Measurements from ENCODE around the gene PCBP3.
"Not testable (repeated sequence)": the region's sequence is repeated elsewhere in the genome, so short reads cannot be mapped to it uniquely, and the experiment has no call there.

The PCBP3 gene

GRCh38 chr21:45636459-45636858, 7.1 kb upstream of the PCBP3 start:
- DNase-seq: no peak

GRCh38 chr21:45636951-45637646, 6.4 kb upstream of the PCBP3 start:
- no peak for DNase-seq

- DNase-seq: no peak
These were observed 5.6 kb upstream of the PCBP3 start for GRCh38 chr21:45637883-45638282.

GRCh38 chr21:45638707-45639106, 4.8 kb upstream of the PCBP3 start:
- no peak for DNase-seq

- DNase-seq: no peak
These were observed 4.1 kb upstream of the PCBP3 start for GRCh38 chr21:45639206-45640000.

- DNase-seq: no peak
These were observed 3.3 kb upstream of the PCBP3 start for GRCh38 chr21:45640001-45640887.

- no peak for DNase-seq
These were observed 2.5 kb upstream of the PCBP3 start for GRCh38 chr21:45640888-45641479.

GRCh38 chr21:45641480-45642035, 2.0 kb upstream of the PCBP3 start:
- no peak for DNase-seq

- DNase-seq: no peak
These were observed 1.3 kb upstream of the PCBP3 start for GRCh38 chr21:45642122-45642813.

- no peak for DNase-seq
These were observed 749 bp downstream of the PCBP3 start for GRCh38 chr21:45644041-45644906.

- DNase-seq: no peak
These were observed 8.4 kb downstream of the PCBP3 start for GRCh38 chr21:45651921-45652320.

- no peak for DNase-seq
These were observed 11.6 kb downstream of the PCBP3 start for GRCh38 chr21:45655124-45655523.

- DNase-seq: not testable (repeated sequence)
These were observed 12.6 kb downstream of the PCBP3 start for GRCh38 chr21:45656114-45656513.

- not testable (repeated sequence) for DNase-seq
These were observed 18.5 kb downstream of the PCBP3 start for GRCh38 chr21:45661913-45662622.

GRCh38 chr21:45662623-45663245, 19.2 kb downstream of the PCBP3 start:
- DNase-seq: not testable (repeated sequence)

- DNase-seq: no peak
These were observed 25.9 kb downstream of the PCBP3 start for GRCh38 chr21:45669382-45669781.

- no peak for DNase-seq
These were observed 27.2 kb downstream of the PCBP3 start for GRCh38 chr21:45670731-45671130.

- not testable (repeated sequence) for DNase-seq
These were observed 35.3 kb downstream of the PCBP3 start for GRCh38 chr21:45678790-45679189.

GRCh38 chr21:45680215-45680614, 36.7 kb downstream of the PCBP3 start:
- no peak for DNase-seq

GRCh38 chr21:45695086-45695485, 51.6 kb downstream of the PCBP3 start:
- no peak for DNase-seq
